Right lobe of liver (tissue), 4 donors: ENCODE data around the gene ASXL1.

ENCODE experiments used
- CTCF ChIP-seq, 4 donors: fragments of 200-600 bp in 3 of 4; fragments of 450-650 bp in 1 of 4; IDR thresholded peaks; one replicate each; pipeline versions ENCODE4 v1.5.1 to v1.8.0; 2016 to 2022; ENCODE audit warnings: antibody characterized with exemption in 4 of 4, mild to moderate bottlenecking in 2 of 4
- POLR2A ChIP-seq: fragments of 450-650 bp; IDR thresholded peaks from one replicate; pipeline ENCODE4 v1.6.1; 2017; ENCODE audit warnings: antibody characterized with exemption, mild to moderate bottlenecking
- donor health status: DM: no; HTN: no; CAD: no.
- donor health status: DM: no; HTN: no; CAD: no.
- donor health status: DM: no; HTN: yes; CAD: no.

GRCh38 chr20:32482442-32483261 lies 124.5 kb downstream of the ASXL1 start:
- TF ChIP-seq POLR2A: no peak
- no peak for TF ChIP-seq CTCF (IDR thresholded peaks at IDR 0.05)
